GM19372 (cell line): Measurements from ENCODE around the gene TM4SF5.

Experiments
- ATAC-seq: cut with Tn5 transposase; IDR thresholded peaks from one replicate; pipeline ENCODE4 v1.9.1; 2021; ENCODE audit warnings: mild to moderate bottlenecking, low read depth, moderate library complexity; ENCODE audit not compliant: unreplicated experiment

TM4SF5 gene

GRCh38 chr17:4771519-4772234 is at the start of gene TM4SF5:
TM4SF5 (plus strand) TSS chr17:4771886; CDS start chr17:4771923, 37 bp downstream.
- ATAC-seq: no peak

- no peak for ATAC-seq
Measured at GRCh38 chr17:4722678-4723240, 48.9 kb upstream of the TM4SF5 start.

GRCh38 chr17:4724650-4725049 is 47.0 kb upstream of the TM4SF5 start:
- no peak for ATAC-seq

- no peak for ATAC-seq
Measured at GRCh38 chr17:4725646-4726310, 45.9 kb upstream of the TM4SF5 start.

GRCh38 chr17:4728124-4728523 is 43.6 kb upstream of the TM4SF5 start:
- ATAC-seq: no peak

- ATAC-seq: no peak
Measured at GRCh38 chr17:4733073-4733531, 38.6 kb upstream of the TM4SF5 start.

GRCh38 chr17:4734857-4735475 is 36.7 kb upstream of the TM4SF5 start:
- no peak for ATAC-seq

- ATAC-seq: no peak
Measured at GRCh38 chr17:4735876-4736651, 35.6 kb upstream of the TM4SF5 start.

GRCh38 chr17:4738136-4739121 is 33.3 kb upstream of the TM4SF5 start:
- ATAC-seq: no peak

GRCh38 chr17:4739122-4740024 is 32.3 kb upstream of the TM4SF5 start, which contains the start of the genes CXCL16 and ZMYND15:
CXCL16 (minus strand) TSS chr17:4739928; CDS start chr17:4739339, 589 bp downstream.
ZMYND15 (plus strand) TSS chr17:4739833; CDS start chr17:4740549, 716 bp downstream.
- no peak for ATAC-seq

- no peak for ATAC-seq
Measured at GRCh38 chr17:4740025-4740351, 31.7 kb upstream of the TM4SF5 start.

GRCh38 chr17:4740584-4740983 is 31.1 kb upstream of the TM4SF5 start:
- ATAC-seq: no peak

- no peak for ATAC-seq
Measured at GRCh38 chr17:4741544-4741943, 30.1 kb upstream of the TM4SF5 start.

- ATAC-seq: no peak
Measured at GRCh38 chr17:4742133-4742532, 29.6 kb upstream of the TM4SF5 start.

GRCh38 chr17:4742629-4743028 is 29.1 kb upstream of the TM4SF5 start:
- no peak for ATAC-seq

- ATAC-seq: no peak
Measured at GRCh38 chr17:4743216-4743615, 28.5 kb upstream of the TM4SF5 start.

- ATAC-seq: no peak
Measured at GRCh38 chr17:4743898-4744297, 27.8 kb upstream of the TM4SF5 start.
